Measurements from ENCODE around the gene MSMO1. TPM values are rescaled to one million over a fixed set of nuclear protein-coding genes. Genes with fewer than 3 reads are reported as not detected.
A peak's percentile ranks its signal among the peaks of the same experiment; 100 is the strongest.

Gene MSMO1
- total and polyA plus RNA-seq, 2 of the 8 experiments (the other 6 are each of a cell fraction or from before 2014, with no cell fraction given): 79.8 to 109 TPM

GRCh38 chr4:165327211-165328100 is at the start of gene MSMO1 (continued):
- TF ChIP-seq CHD7 (IDR thresholded peaks at IDR 0.05; ENCODE audit: insufficient replicate concordance, low read length): no peak
- no peak for TF ChIP-seq SIRT6 (IDR thresholded peaks at IDR 0.05; ENCODE audit: low read length)
- TF ChIP-seq SAP30 (IDR thresholded peaks at IDR 0.05; ENCODE audit: insufficient read depth, insufficient replicate concordance, low read length): no peak
- TF ChIP-seq USF2 (IDR thresholded peaks at IDR 0.05; ENCODE audit: low read length): no peak
- peak; percentile 79; the same call in 1 of the 2 replicates for TF ChIP-seq FOSL1 (IDR thresholded peaks at IDR 0.05; ENCODE audit: insufficient read depth, low read depth, low read length)
- TF ChIP-seq EZH2 (IDR thresholded peaks at IDR 0.05; ENCODE audit: low read depth, low read length, severe bottlenecking): no peak
